MM.1S (cell line): ENCODE data around the gene UNC5C.

Source experiments
- DNase-seq: peaks from one replicate; pipeline ENCODE4 v3.0.0-alpha.2; 2015
- H2AFZ ChIP-seq: fragments of 300-600 bp; sonication (generic); 2 replicates; pipeline ENCODE4 v1.6.0; 2016; ENCODE audit warnings: antibody characterized with exemption, low read length
- H3F3A ChIP-seq: fragments of 300-600 bp; sonication (generic); 2 replicates; pipeline ENCODE4 v1.6.1; 2016; ENCODE audit warnings: mild to moderate bottlenecking, antibody characterized with exemption, low read length, moderate library complexity, mixed read lengths; ENCODE audit not compliant: insufficient read depth
- H3K27ac ChIP-seq: fragments of 300-600 bp; sonication (generic); 2 replicates; pipeline ENCODE4 v1.5.1; 2016; ENCODE audit warnings: mild to moderate bottlenecking, low read length
- H3K27me3 ChIP-seq: fragments of 300-600 bp; sonication (generic); replicated peaks from 2 replicates; pipeline ENCODE4 v1.6.0; 2016; ENCODE audit warnings: low read length; ENCODE audit not compliant: insufficient read depth
- H3K36me3 ChIP-seq: fragments of 300-600 bp; sonication (generic); replicated peaks from 2 replicates; pipeline ENCODE4 v1.6.1; 2016; ENCODE audit warnings: mild to moderate bottlenecking, low read length, mixed read lengths; ENCODE audit not compliant: insufficient read depth
- H3K4me1 ChIP-seq: fragments of 300-600 bp; sonication (generic); 2 replicates; pipeline ENCODE4 v1.6.1; 2016; ENCODE audit warnings: low read length, mixed read lengths
- H3K4me2 ChIP-seq: fragments of 300-600 bp; sonication (generic); 2 replicates; pipeline ENCODE4 v1.6.0; 2016; ENCODE audit warnings: low read depth, low read length
- H3K4me3 ChIP-seq: fragments of 300-600 bp; sonication (generic); 2 replicates; pipeline ENCODE4 v1.5.1; 2016; ENCODE audit warnings: low read length, mixed read lengths
- H3K79me2 ChIP-seq: fragments of 300-600 bp; sonication (generic); 2 replicates; pipeline ENCODE4 v1.6.1; 2016; ENCODE audit warnings: mixed run types, low read length, mixed read lengths
- H3K9ac ChIP-seq: fragments of 300-600 bp; sonication (generic); 2 replicates; pipeline ENCODE4 v1.6.1; 2016; ENCODE audit warnings: low read length, mixed read lengths
- H3K9me2 ChIP-seq: fragments of 300-600 bp; sonication (generic); replicated peaks from 2 replicates; pipeline ENCODE4 v1.6.1; 2016; ENCODE audit warnings: mild to moderate bottlenecking, low read length, mixed read lengths; ENCODE audit not compliant: insufficient read depth
- H3K9me3 ChIP-seq: fragments of 300-600 bp; sonication (generic); replicated peaks from 2 replicates; pipeline ENCODE4 v1.6.1; 2016; ENCODE audit warnings: mild to moderate bottlenecking, low read length, mixed read lengths; ENCODE audit not compliant: insufficient read depth
- H4K20me1 ChIP-seq: fragments of 300-600 bp; sonication (generic); 2 replicates; pipeline ENCODE4 v1.6.1; 2016; ENCODE audit warnings: mild to moderate bottlenecking, low read length, moderate library complexity, mixed read lengths; ENCODE audit not compliant: insufficient read depth
- CTCF ChIP-seq: fragments of 300-600 bp; sonication (generic); IDR thresholded peaks from 2 replicates; pipeline ENCODE4 v1.5.1; 2016; ENCODE audit warnings: antibody characterized with exemption, low read length, mixed read lengths
- EZH2 ChIP-seq: fragments of 300-600 bp; sonication (generic); optimal IDR thresholded peaks from 2 replicates; pipeline ENCODE3; 2017; ENCODE audit warnings: low read depth, mild to moderate bottlenecking, antibody characterized with exemption, low read length, mixed read lengths
- EZH2phosphoT487 ChIP-seq: fragments of 300-600 bp; sonication (generic); IDR thresholded peaks from 2 replicates; pipeline ENCODE4 v1.6.1; 2018; ENCODE audit warnings: antibody characterized with exemption, low read length

UNC5C gene

GRCh38 chr4:95585016-95585695 lies 36.4 kb upstream of the UNC5C start:
- no peak overlapping the region for H3K27ac ChIP-seq
- no peaks in the 10 kb centered on the region for H3K27me3 ChIP-seq
- H3K36me3 ChIP-seq, result no peaks in the 10 kb centered on the region
- H3K79me2 ChIP-seq, result no peaks in the 10 kb centered on the region
- no peak for DNase-seq
- H3K4me2 ChIP-seq, result no peak overlapping the region
- H3F3A ChIP-seq, result no peaks in the 10 kb centered on the region
- TF ChIP-seq CTCF, result no peak
- TF ChIP-seq EZH2phosphoT487, result no peak
- no peak for TF ChIP-seq EZH2
- no peak overlapping the region for H3K9ac ChIP-seq
- H3K9me2 ChIP-seq, result no peaks in the 10 kb centered on the region
- no peaks in the 10 kb centered on the region for H4K20me1 ChIP-seq
- no peaks in the 10 kb centered on the region for H3K9me3 ChIP-seq
- no peaks in the 10 kb centered on the region for H3K4me1 ChIP-seq
- H3K4me3 ChIP-seq, result no peak overlapping the region
- no peak overlapping the region for H2AFZ ChIP-seq

GRCh38 chr4:95580226-95580625 lies 31.5 kb upstream of the UNC5C start:
- no peak overlapping the region for H2AFZ ChIP-seq
- no peak for DNase-seq
- no peaks in the 10 kb centered on the region for H3K36me3 ChIP-seq
- no peaks in the 10 kb centered on the region for H3K79me2 ChIP-seq
- no peak overlapping the region for H3K4me3 ChIP-seq
- H3K4me2 ChIP-seq, result no peak overlapping the region
- H3K4me1 ChIP-seq, result no peaks in the 10 kb centered on the region
- no peak for TF ChIP-seq EZH2
- no peak for TF ChIP-seq EZH2phosphoT487
- no peak for TF ChIP-seq CTCF
- H3K9ac ChIP-seq, result no peak overlapping the region
- no peaks in the 10 kb centered on the region for H4K20me1 ChIP-seq
- H3K9me3 ChIP-seq, result no peaks in the 10 kb centered on the region
- no peaks in the 10 kb centered on the region for H3K9me2 ChIP-seq
- H3F3A ChIP-seq, result no peaks in the 10 kb centered on the region
- no peaks in the 10 kb centered on the region for H3K27me3 ChIP-seq
- H3K27ac ChIP-seq, result no peak overlapping the region

- H3K36me3 ChIP-seq, result no peaks in the 10 kb centered on the region
- no peaks in the 10 kb centered on the region for H3F3A ChIP-seq
- no peak overlapping the region for H3K9ac ChIP-seq
- no peaks in the 10 kb centered on the region for H3K9me2 ChIP-seq
- TF ChIP-seq EZH2, result no peak
- TF ChIP-seq CTCF, result no peak
- TF ChIP-seq EZH2phosphoT487, result no peak
- H3K9me3 ChIP-seq, result no peaks in the 10 kb centered on the region
- no peaks in the 10 kb centered on the region for H3K27me3 ChIP-seq
- H2AFZ ChIP-seq, result no peak overlapping the region
- H3K4me3 ChIP-seq, result no peak overlapping the region
- no peaks in the 10 kb centered on the region for H4K20me1 ChIP-seq
- no peak for DNase-seq
- H3K4me1 ChIP-seq, result no peaks in the 10 kb centered on the region
- H3K27ac ChIP-seq, result no peak overlapping the region
- no peaks in the 10 kb centered on the region for H3K79me2 ChIP-seq
- H3K4me2 ChIP-seq, result no peak overlapping the region
Observed at GRCh38 chr4:95572304-95572991, 23.7 kb upstream of the UNC5C start.
